Measurements from ENCODE around the gene FBXL2.

- TF ChIP-seq CTCF (conservative IDR thresholded peaks at IDR 0.05; ENCODE audit: low read depth, low read length) (no peak; the same call in 1 of the 2 replicates), EZH2phosphoT487 (IDR thresholded peaks at IDR 0.05; ENCODE audit: borderline replicate concordance, low read length) (no peak)
These were observed 95.8 kb downstream of the FBXL2 start for GRCh38 chr3:33373082-33373437.
